HG03460 (cell line): ENCODE measurements around the gene LARP4.
"Not testable (repeated sequence)": the region's sequence is repeated elsewhere in the genome, so short reads cannot be mapped to it uniquely, and the experiment has no call there.

Source experiments
- ATAC-seq: cut with Tn5 transposase; IDR thresholded peaks from one replicate; pipeline ENCODE4 v1.9.1; 2021; ENCODE audit not compliant: unreplicated experiment

Gene LARP4

DNA sequence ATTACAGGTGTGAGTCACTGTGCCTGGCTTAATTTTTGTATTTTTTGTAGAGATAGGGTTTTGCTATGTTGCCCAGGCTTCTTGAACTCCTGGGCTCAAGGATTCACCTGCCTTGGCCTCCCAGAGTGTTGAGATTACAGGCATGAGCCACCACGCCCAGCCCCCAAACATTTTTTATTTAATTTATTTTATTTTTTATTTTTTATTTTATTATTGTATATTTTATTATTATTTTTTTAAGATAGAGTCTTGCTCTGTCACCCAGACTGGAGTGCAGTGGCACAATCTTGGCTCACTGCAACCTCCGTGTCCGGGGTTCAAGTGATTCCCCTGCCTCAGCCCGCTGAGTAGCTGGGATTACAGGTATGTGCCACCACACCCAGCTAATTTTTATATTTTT, 121.1 kb downstream of the LARP4 start:
- ATAC-seq = not testable (repeated sequence)

DNA sequence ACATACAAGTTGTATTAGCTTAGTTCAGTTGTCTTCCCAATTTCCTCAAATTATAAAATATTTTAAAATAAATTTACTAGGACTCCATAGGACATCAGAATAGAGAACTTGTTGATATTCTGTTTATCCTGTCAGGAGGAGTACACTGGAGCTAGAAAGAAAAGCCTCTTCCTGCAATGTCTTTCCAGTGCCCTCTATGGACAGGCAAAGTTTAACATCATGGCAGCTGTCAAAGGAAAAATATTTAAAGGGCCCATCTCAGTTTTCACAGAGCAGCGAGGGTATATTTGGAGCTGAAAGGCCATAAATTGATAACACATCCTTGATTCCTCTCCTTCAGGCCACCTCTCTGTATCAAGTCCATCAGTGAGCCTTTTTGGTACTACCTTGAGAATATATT, 123.1 kb downstream of the LARP4 start:
- no peak for ATAC-seq

DNA sequence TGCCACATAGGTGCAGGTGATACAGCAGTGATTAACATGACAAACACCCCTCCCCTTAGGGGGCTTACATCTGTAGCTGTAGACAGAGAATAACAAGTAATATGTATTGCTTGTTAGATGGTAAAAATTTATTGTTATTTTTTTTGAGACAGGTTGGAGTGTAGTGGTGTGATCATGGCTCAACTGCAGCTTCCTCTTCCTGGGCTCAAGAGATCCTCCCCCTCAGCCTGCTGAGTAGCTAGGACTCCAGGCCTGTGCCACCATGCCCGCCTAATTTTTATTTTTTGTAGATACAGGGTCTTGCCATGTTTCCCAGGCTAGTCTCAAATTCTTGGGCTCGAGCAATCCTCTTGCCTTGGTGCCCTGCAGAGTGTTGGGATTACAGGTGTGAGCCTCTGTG, 123.9 kb downstream of the LARP4 start:
- ATAC-seq = no peak

DNA sequence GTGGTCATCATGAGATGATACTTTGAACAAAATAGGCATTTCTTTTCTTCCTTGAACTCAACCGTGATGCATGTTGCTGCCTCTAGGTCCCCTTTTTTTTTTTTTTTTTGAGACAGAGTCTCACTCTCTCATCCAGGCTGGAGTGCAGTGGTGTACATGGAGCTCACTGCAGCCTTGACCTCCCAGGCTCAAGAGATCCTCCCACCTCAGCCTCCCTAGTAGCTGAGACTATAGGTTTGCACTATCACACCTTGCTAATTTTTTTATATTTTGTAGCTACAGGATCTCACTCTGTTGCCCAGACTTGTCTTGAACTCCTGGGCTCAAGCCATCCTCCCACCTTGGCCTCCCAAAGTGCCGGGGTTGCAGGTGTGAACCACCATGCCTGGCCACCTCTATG, 124.7 kb downstream of the LARP4 start:
- no peak for ATAC-seq

DNA sequence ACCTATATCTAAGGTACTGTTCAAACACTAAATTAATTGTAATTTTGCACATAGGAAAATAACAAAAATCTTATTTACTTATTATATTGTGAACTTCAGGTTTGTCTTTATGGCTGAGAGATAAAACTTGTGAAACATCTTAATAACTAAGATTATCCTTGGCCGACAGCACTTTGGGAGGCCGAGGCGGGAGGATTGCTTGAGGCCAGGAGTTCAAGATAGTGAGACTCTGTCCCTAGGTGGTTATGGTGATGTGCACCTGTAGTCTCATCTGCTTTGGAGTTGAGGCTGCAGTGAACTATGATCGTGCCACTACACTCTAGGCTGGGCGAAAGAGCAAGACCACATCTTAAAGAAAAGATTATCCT, 126.7 kb downstream of the LARP4 start:
- ATAC-seq = no peak

DNA sequence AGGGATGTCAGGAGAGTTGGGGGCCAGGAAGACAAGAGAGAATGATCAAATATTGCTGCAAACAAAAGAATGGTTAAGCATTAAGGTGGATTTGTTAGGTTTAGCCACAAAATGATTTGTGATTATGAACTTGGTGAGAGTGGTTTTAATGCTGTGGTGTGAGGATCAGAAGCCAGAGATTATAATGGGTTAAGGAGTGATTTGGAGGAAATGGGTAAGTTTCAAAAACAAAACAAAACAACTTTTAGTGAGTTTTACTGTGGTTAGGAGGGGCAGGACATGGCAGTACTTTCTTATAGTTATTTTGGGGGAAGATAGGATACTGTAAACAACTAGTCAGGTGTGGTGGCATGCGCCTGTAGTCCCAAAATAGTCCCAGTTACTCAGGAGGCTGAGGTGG, 128.1 kb downstream of the LARP4 start:
- ATAC-seq = no peak

DNA sequence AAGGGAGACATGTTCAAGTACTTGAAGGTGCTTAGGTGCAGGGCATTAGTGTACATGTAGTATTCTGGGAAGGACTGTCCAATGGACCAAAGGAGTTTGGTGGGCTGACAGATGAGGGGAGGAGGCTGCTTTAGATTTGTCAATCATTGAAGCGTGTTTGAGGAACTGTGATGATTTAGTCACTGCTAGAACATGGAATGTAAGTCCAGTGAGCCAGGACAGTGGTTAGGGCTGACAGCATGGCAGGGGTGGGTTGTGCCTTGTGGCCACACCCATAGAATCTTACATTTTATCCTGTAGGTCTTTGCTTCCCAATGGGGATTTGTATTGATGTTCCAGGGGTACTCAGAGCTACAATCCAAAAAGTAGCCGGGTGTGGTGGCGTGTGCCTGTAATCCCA, 128.7 kb downstream of the LARP4 start:
- ATAC-seq = no peak
